Stimulated activated CD8-positive, alpha-beta memory T cell treated with anti-CD3 and anti-CD28 coated beads, Interleukin-7, amount 100 ng/mL, for 4 hours (primary cell): Measurements from ENCODE around the gene IL4I1.

Source experiments
- DNase-seq, 2 donors: peaks; one replicate each; pipeline ENCODE4 v3.0.0-alpha.2; 2020; ENCODE audit warnings: low read depth in 2 of 2

The IL4I1 gene

GRCh38 chr19:49879243-49879963 is 17.3 kb downstream of the IL4I1 start:
- DNase-seq = no peak

- DNase-seq = no peak
These were observed 18.0 kb downstream of the IL4I1 start for GRCh38 chr19:49878744-49879070.

- peak; percentile 95 to 97 for DNase-seq
These were observed 18.6 kb downstream of the IL4I1 start for GRCh38 chr19:49877879-49878743.

GRCh38 chr19:49877020-49877878 is 19.4 kb downstream of the IL4I1 start, which contains the start of the genes AKT1S1 and TBC1D17:
AKT1S1 (minus strand) TSS chr19:49877355; CDS start chr19:49873295, 4,060 bp downstream.
TBC1D17 (plus strand) TSS chr19:49877702; CDS start chr19:49877724, 22 bp downstream.
- peak; percentile 98 for DNase-seq

- DNase-seq = peak; percentile 95 to 96
These were observed 20.2 kb downstream of the IL4I1 start for GRCh38 chr19:49876422-49877019.

- DNase-seq = peak in 1 of 2 donors; percentile 47
These were observed 20.7 kb downstream of the IL4I1 start for GRCh38 chr19:49875857-49876421.

GRCh38 chr19:49875177-49875576 is 21.5 kb downstream of the IL4I1 start:
- DNase-seq = no peak

- no peak for DNase-seq
These were observed 22.1 kb downstream of the IL4I1 start for GRCh38 chr19:49874503-49875157.

- DNase-seq = no peak
These were observed 22.9 kb downstream of the IL4I1 start for GRCh38 chr19:49873834-49874233.

- DNase-seq = no peak
These were observed 23.6 kb downstream of the IL4I1 start for GRCh38 chr19:49873129-49873521.

GRCh38 chr19:49872245-49873128 is 24.2 kb downstream of the IL4I1 start:
- DNase-seq = no peak

GRCh38 chr19:49871349-49871985 is 25.2 kb downstream of the IL4I1 start:
- DNase-seq = no peak

- DNase-seq = no peak
These were observed 26.3 kb downstream of the IL4I1 start for GRCh38 chr19:49870309-49870901.

GRCh38 chr19:49869484-49870308 is 27.0 kb downstream of the IL4I1 start:
- peak; percentile 79 to 83 for DNase-seq

- DNase-seq = no peak
These were observed 27.6 kb downstream of the IL4I1 start for GRCh38 chr19:49869009-49869483.

- peak; percentile 81 to 84 for DNase-seq
These were observed 29.5 kb downstream of the IL4I1 start, which contains the start of gene PNKP for GRCh38 chr19:49866933-49867782. PNKP (minus strand) TSS chr19:49867576; CDS start chr19:49867204, 372 bp downstream.

GRCh38 chr19:49864890-49865289 is 31.8 kb downstream of the IL4I1 start:
- DNase-seq = no peak
